T-cell (primary cell): ENCODE measurements around the gene KRTAP29-1. TPM values are rescaled to one million over a fixed set of nuclear protein-coding genes. Genes with fewer than 3 reads are reported as not detected.

Experiments used
- ATAC-seq, 4 experiments: fragments of 200-7000 bp in 3 of 4; fragments of 150-1000 bp in 1 of 4; cut with Tn5 transposase; replicated peaks in 1 of 4; 1 replicate in 3 of 4; 2 replicates in 1 of 4; pipeline ENCODE4 v1.10.0; 2021; ENCODE audit warnings: moderate library complexity in 3 of 4, mild to moderate bottlenecking in 2 of 4, moderate number of reproducible peaks in 1 of 4
- CTCF ChIA-PET, 2 donors: fragments of 300-600 bp; sonication (Branson Sonifier 250); formaldehyde crosslinking; loops; one replicate each; lab custom pipeline; 2022; ENCODE audit warnings: antibody characterized with exemption in 2 of 2; lab: Charles Lee
- POLR2A ChIA-PET, 2 donors: fragments of 300-600 bp; sonication (Branson Sonifier 250); formaldehyde crosslinking; loops; one replicate each; lab custom pipeline; 2022; ENCODE audit warnings: antibody characterized with exemption in 2 of 2; lab: Charles Lee
- DNase-seq, 35 experiments: peaks; one replicate each; pipeline versions ENCODE4 v3.0.0 to v3.0.0-alpha.2; 2013 to 2023
- H3K27ac ChIP-seq: one replicate; pipeline ENCODE4 v1.5.1; 2013; ENCODE audit warnings: low read length
- H3K27me3 ChIP-seq, 2 experiments: replicated peaks in 1 of 2; 1 replicate in 1 of 2; 2 replicates in 1 of 2; pipeline versions ENCODE4 v1.6.1 to v1.7.0; 2013; ENCODE audit warnings: low read length in 1 of 2, mixed read lengths in 1 of 2; ENCODE audit not compliant: control insufficient read depth in 2 of 2, insufficient read depth in 2 of 2; ENCODE audit errors: extremely low read depth in 1 of 2
- H3K36me3 ChIP-seq, 2 donors: 1 replicate in 1 of 2; 2 replicates in 1 of 2; pipeline versions ENCODE4 v1.6.1 to v1.7.0; 2013; ENCODE audit warnings: low read length in 1 of 2; ENCODE audit not compliant: control insufficient read depth in 2 of 2, insufficient read depth in 1 of 2; ENCODE audit errors: extremely low read depth in 1 of 2
- H3K4me1 ChIP-seq, 2 experiments: 1 replicate in 1 of 2; 2 replicates in 1 of 2; pipeline versions ENCODE4 v1.6.1 to v1.7.0; 2013; ENCODE audit warnings: low read length in 2 of 2, mixed read lengths in 1 of 2; ENCODE audit not compliant: insufficient read depth in 2 of 2, control insufficient read depth in 1 of 2; ENCODE audit errors: extremely low read depth in 1 of 2
- H3K4me3 ChIP-seq, 2 donors: 1 replicate in 1 of 2; 2 replicates in 1 of 2; pipeline versions ENCODE4 v1.5.1 to v1.7.0; 2013; ENCODE audit warnings: mild to moderate bottlenecking in 2 of 2, low read length in 1 of 2, moderate library complexity in 1 of 2; ENCODE audit not compliant: control insufficient read depth in 1 of 2; ENCODE audit errors: extremely low read depth in 1 of 2
- H3K9me3 ChIP-seq: 2 replicates; pipeline ENCODE4 v1.7.0; 2013
- H3K27ac Mint-ChIP-seq, 2 donors: one replicate each; pipeline ENCODE4 v1.8.0; 2020 to 2021; ENCODE audit warnings: mild to moderate bottlenecking in 2 of 2, mixed read lengths in 2 of 2
- H3K27me3 Mint-ChIP-seq, 2 donors: one replicate each; pipeline ENCODE4 v1.8.0; 2021 to 2022; ENCODE audit warnings: mixed read lengths in 2 of 2
- H3K36me3 Mint-ChIP-seq: one replicate; pipeline ENCODE4 v1.8.0; 2021; ENCODE audit warnings: mixed read lengths
- H3K4me1 Mint-ChIP-seq, 3 donors: one replicate each; pipeline ENCODE4 v1.8.0; 2020 to 2022; ENCODE audit warnings: mixed read lengths in 3 of 3, mild to moderate bottlenecking in 1 of 3
- H3K4me3 Mint-ChIP-seq, 3 donors: one replicate each; pipeline ENCODE4 v1.8.0; 2020 to 2022; ENCODE audit warnings: mild to moderate bottlenecking in 3 of 3, mixed read lengths in 3 of 3, moderate library complexity in 3 of 3
- H3K9me3 Mint-ChIP-seq, 3 donors: one replicate each; pipeline ENCODE4 v1.8.0; 2020 to 2022; ENCODE audit warnings: mixed read lengths in 3 of 3
- WGBS: methylation state at CpG from one replicate; pipeline ENCODE4 v1.1.5; 2013; ENCODE audit warnings: missing lambda C conversion rate; ENCODE audit not compliant: insufficient coverage; 5-methylcytosine and 5-hydroxymethylcytosine counted together
- total RNA-seq, 35 experiments: library from RNA in 6 of 35; stranded (reverse) in 6 of 35; fragments of 120-200 nt in 1 of 35; gene quantifications; one replicate each; pipeline versions ENCODE4 v1.2.1 to v1.2.4 and lab custom pipeline; 2013 to 2026

Gene KRTAP29-1
- total RNA-seq, 5 donors from 2014 or later (not counting 1 experiment from before 2014, with no cell fraction given), result 0.43 to 0.84 TPM; not detected in 3

DNA sequence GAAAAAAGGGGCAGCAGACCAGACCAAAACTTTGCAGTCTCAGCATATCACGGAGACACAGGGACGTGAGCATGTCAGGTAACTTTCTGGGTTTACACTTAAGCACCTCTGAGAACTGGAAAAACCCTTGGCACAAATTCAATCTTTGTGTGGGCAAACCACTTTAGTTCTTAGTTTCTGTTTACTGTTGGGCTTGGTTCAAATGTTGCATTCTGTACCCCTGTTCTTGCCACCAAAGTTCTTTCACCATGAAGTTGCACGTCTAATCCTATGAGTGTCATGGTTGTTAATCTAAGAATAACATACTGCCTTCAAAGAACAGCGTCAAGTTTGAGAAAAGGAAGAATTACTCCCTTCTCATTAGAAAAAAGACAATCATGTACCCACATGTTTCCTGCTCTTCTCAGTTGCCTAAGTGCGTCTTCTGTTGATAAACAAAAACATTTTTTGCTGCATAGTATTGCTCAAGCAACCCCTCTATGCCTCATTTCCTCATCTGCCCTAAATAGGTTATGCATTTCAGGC lies 36.4 kb upstream of the KRTAP29-1 start:
- Histone ChIP-seq H3K27me3 (no peaks in the 10 kb centered on the region), H3K4me1 (peaks cover 33 to 71% of the 10 kb centered on the region in 2 experiments), H3K36me3 (no peaks in the 10 kb centered on the region), H3K27ac (peak overlapping the region; percentile 95), H3K9me3 (no peaks in the 10 kb centered on the region), H3K4me3 (no peak overlapping the region)
- POLR2A ChIA-PET, result interaction anchor here (0.6 to 1.2 kb wide), 5 partner anchors 10 to 329 kb away, joined by 3 to 6 read pairs (median 3); no protein-coding TSS in a partner anchor
- Mint-ChIP-seq H3K9me3 (peaks cover 6 to 17% (median 7%) of the 10 kb centered on the region in 3 donors), H3K4me1 (peaks cover 81 to 95% (median 91%) of the 10 kb centered on the region in 3 donors), H3K4me3 (peak overlapping the region; percentile 31 to 83 (median 63)), H3K27me3 (no peaks in the 10 kb centered on the region), H3K27ac (peak overlapping the region; percentile 96 to 98), H3K36me3 (peaks cover 13% of the 10 kb centered on the region)
- CTCF ChIA-PET, result interaction anchor here in 1 of 2 donors (0.7 to 1.7 kb wide), 4 partner anchors 9 to 327 kb away, joined by 3 to 5 read pairs (median 4); partner anchors contain the start of gene KRTAP16-1
- 7% methylated on average over 2 of the region's 5 CpGs for WGBS
- DNase-seq, result peak in 29 of 35 experiments; percentile 23 to 92 (median 58)
- ATAC-seq, result peak; percentile 60 to 87 (median 70)

DNA sequence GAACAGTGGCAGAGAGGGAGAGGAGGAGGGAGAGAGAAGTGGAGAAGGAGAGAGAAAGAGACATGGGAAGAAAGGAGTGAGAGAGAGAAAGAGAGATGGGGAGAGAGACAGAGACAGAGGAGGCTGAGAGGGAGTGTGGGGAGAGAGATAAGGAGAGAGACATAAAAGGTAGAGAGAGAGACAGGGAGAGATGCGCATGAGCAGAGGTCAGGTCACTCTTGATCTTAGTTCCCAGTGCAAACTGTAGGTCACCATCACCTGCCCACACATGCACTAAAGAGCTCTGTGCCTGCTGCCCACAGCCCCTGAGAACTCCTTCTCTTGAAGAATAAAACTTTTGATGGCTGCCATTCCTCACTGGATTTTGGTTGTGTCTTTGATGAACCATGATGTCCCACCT lies 33.1 kb upstream of the KRTAP29-1 start:
- H3K27me3 Mint-ChIP-seq, result no peaks in the 10 kb centered on the region
- DNase-seq, result no peak
- H3K4me1 Mint-ChIP-seq, result peaks cover 68 to 77% (median 73%) of the 10 kb centered on the region in 3 donors
- ChIA-PET POLR2A (no interaction called here), CTCF (interaction anchor here in 1 of 2 donors (0.5 kb wide), 1 partner anchor 13 kb away, joined by 3 read pairs; no protein-coding TSS in a partner anchor)
- H3K9me3 Mint-ChIP-seq, result no peaks in the 10 kb centered on the region
- Histone ChIP-seq H3K4me1 (peaks cover 25 to 62% of the 10 kb centered on the region in 2 experiments), H3K27me3 (no peaks in the 10 kb centered on the region), H3K27ac (no peak overlapping the region), H3K4me3 (no peak overlapping the region), H3K9me3 (no peaks in the 10 kb centered on the region), H3K36me3 (no peaks in the 10 kb centered on the region)
- H3K36me3 Mint-ChIP-seq, result no peaks in the 10 kb centered on the region
- peak overlapping the region in 1 of 3 donors; percentile 47 for H3K4me3 Mint-ChIP-seq
- no peak for ATAC-seq
- WGBS, result no CpG with 5 or more reads among the region's 1 CpG
- H3K27ac Mint-ChIP-seq, result peak overlapping the region; percentile 63 to 77

GRCh38 chr17:41334385-41335305 lies 32.0 kb upstream of the KRTAP29-1 start:
- WGBS, result 70% methylated on average over 5 of the region's 6 CpGs
- no peaks in the 10 kb centered on the region for H3K27me3 ChIP-seq
- peak overlapping the region; percentile 23 to 77 for H3K27ac Mint-ChIP-seq
- peaks cover 57 to 67% (median 62%) of the 10 kb centered on the region in 3 donors for H3K4me1 Mint-ChIP-seq
- POLR2A ChIA-PET, result no interaction called here
- peak overlapping the region in 1 of 3 donors; percentile 53 for H3K4me3 Mint-ChIP-seq
- no peak overlapping the region for H3K4me3 ChIP-seq
- H3K9me3 ChIP-seq, result no peaks in the 10 kb centered on the region
- ATAC-seq (peak in 1 of 4 experiments; percentile 15), DNase-seq (peak in 4 of 35 experiments; percentile 17 to 39 (median 20))
- CTCF ChIA-PET, result interaction anchor here in 1 of 2 donors (0.8 kb wide), 1 partner anchor 691 kb away, joined by 6 read pairs; no protein-coding TSS in a partner anchor
- no peaks in the 10 kb centered on the region for H3K36me3 ChIP-seq
- no peak overlapping the region for H3K27ac ChIP-seq
- no peaks in the 10 kb centered on the region for H3K27me3 Mint-ChIP-seq
- H3K4me1 ChIP-seq, result peaks cover 18 to 51% of the 10 kb centered on the region in 2 experiments
- no peaks in the 10 kb centered on the region for H3K9me3 Mint-ChIP-seq
- H3K36me3 Mint-ChIP-seq, result no peaks in the 10 kb centered on the region

- Mint-ChIP-seq H3K4me1 (peaks cover 49 to 62% (median 54%) of the 10 kb centered on the region in 3 donors), H3K27me3 (no peaks in the 10 kb centered on the region), H3K36me3 (no peaks in the 10 kb centered on the region), H3K9me3 (no peaks in the 10 kb centered on the region), H3K27ac (peak overlapping the region in 1 of 2 donors; percentile 57), H3K4me3 (peak overlapping the region in 1 of 3 donors; percentile 53)
- DNase-seq (no peak), ATAC-seq (no peak)
- Histone ChIP-seq H3K9me3 (no peaks in the 10 kb centered on the region), H3K27me3 (no peaks in the 10 kb centered on the region), H3K4me1 (peaks cover 9 to 52% of the 10 kb centered on the region in 2 experiments), H3K4me3 (no peak overlapping the region), H3K27ac (no peak overlapping the region), H3K36me3 (no peaks in the 10 kb centered on the region)
- POLR2A ChIA-PET, result interaction anchor here in 1 of 2 donors (0.6 kb wide), 1 partner anchor 295 kb away, joined by 4 read pairs; no protein-coding TSS in a partner anchor
- 100% methylated on average over 2 of the region's 3 CpGs for WGBS
- CTCF ChIA-PET, result interaction anchor here in 1 of 2 donors (0.6 kb wide), 1 partner anchor 1095 kb away, joined by 5 read pairs; no protein-coding TSS in a partner anchor
These were observed 31.2 kb upstream of the KRTAP29-1 start for GRCh38 chr17:41333836-41334235.

DNA sequence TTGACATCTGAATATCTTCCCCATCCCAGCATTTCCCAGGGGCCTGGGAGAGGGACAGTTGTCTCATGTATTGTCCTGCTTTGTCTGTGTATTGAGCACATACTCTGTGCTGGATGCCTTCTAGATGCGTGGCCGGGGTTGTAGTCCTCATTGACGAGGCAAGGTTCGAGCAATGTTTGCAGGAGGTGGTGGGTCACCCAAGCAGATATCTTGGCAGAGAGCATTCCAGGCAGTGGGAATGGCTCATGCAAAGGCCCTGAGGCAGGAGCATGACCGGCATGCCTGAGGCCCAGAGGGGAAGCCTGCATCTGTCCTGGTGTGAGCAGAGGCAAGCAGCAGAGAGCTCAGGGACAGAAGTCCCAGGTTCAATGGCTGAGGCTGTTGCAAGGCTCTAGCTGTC lies 30.4 kb upstream of the KRTAP29-1 start:
- Mint-ChIP-seq H3K27ac (peak overlapping the region in 1 of 2 donors; percentile 34), H3K4me3 (peak overlapping the region in 1 of 3 donors; percentile 53), H3K27me3 (no peaks in the 10 kb centered on the region), H3K4me1 (peaks cover 49 to 62% (median 51%) of the 10 kb centered on the region in 3 donors), H3K9me3 (no peaks in the 10 kb centered on the region), H3K36me3 (no peaks in the 10 kb centered on the region)
- ChIA-PET CTCF (no interaction called here), POLR2A (interaction anchor here in 1 of 2 donors (0.6 kb wide), 2 partner anchors 20 to 294 kb away, joined by 3 to 4 read pairs; no protein-coding TSS in a partner anchor)
- Histone ChIP-seq H3K27ac (no peak overlapping the region), H3K4me1 (peaks cover 4 to 57% of the 10 kb centered on the region in 2 experiments), H3K9me3 (no peaks in the 10 kb centered on the region), H3K36me3 (no peaks in the 10 kb centered on the region), H3K4me3 (no peak overlapping the region), H3K27me3 (no peaks in the 10 kb centered on the region)
- DNase-seq (no peak), ATAC-seq (no peak)
- WGBS, result 96% methylated on average over 5 of the region's 5 CpGs

GRCh38 chr17:41332239-41332638 lies 29.6 kb upstream of the KRTAP29-1 start:
- Mint-ChIP-seq H3K4me3 (no peak overlapping the region), H3K27me3 (no peaks in the 10 kb centered on the region), H3K27ac (no peak overlapping the region), H3K4me1 (peaks cover 46 to 60% (median 52%) of the 10 kb centered on the region in 3 donors), H3K9me3 (no peaks in the 10 kb centered on the region), H3K36me3 (no peaks in the 10 kb centered on the region)
- ChIA-PET CTCF (no interaction called here), POLR2A (no interaction called here)
- 62% methylated on average over 2 of the region's 2 CpGs for WGBS
- H3K27ac ChIP-seq, result no peak overlapping the region
- DNase-seq, result no peak
- H3K27me3 ChIP-seq, result peaks cover 0 to 2% of the 10 kb centered on the region in 2 experiments
- no peaks in the 10 kb centered on the region for H3K36me3 ChIP-seq
- no peak for ATAC-seq
- no peaks in the 10 kb centered on the region for H3K9me3 ChIP-seq
- peaks cover 0 to 63% of the 10 kb centered on the region in 2 experiments for H3K4me1 ChIP-seq
- no peak overlapping the region for H3K4me3 ChIP-seq
